Measurements from ENCODE around the gene BDKRB1. TPM values are rescaled to one million over a fixed set of nuclear protein-coding genes. Genes with fewer than 3 reads are reported as not detected.

Gene BDKRB1
- total and polyA plus RNA-seq, 10 of the 15 experiments (the other 5 are each of a cell fraction or from before 2014, with no cell fraction given), result 0.21 TPM; not detected in 9

GRCh38 chr14:96299441-96299840 lies 43.4 kb downstream of the BDKRB1 start (continued):
- TF ChIP-seq CUX1 (IDR thresholded peaks at IDR 0.05; ENCODE audit: insufficient replicate concordance, low read depth, low read length) (no peak), SUZ12 (IDR thresholded peaks at IDR 0.05; ENCODE audit: unreplicated experiment) (no peak), FOS (IDR thresholded peaks at IDR 0.05; ENCODE audit: borderline replicate concordance, extremely low read depth, insufficient read length) (no peak), SMAD1 (IDR thresholded peaks at IDR 0.05; ENCODE audit: low read depth, partially characterized antibody) (no peak), ZNF24 (IDR thresholded peaks at IDR 0.05) (no peak), EP300 (IDR thresholded peaks at IDR 0.05; ENCODE audit: borderline replicate concordance in 1 of 2, control insufficient read depth in 1 of 2, low read depth in 2 of 2, low read length in 2 of 2) (no peak), ETV6 (conservative IDR thresholded peaks at IDR 0.05 in 1 of 2, IDR thresholded peaks at IDR 0.05 in 1 of 2; ENCODE audit: borderline replicate concordance in 1 of 2, low read depth in 1 of 2) (no peak), BCL3 (IDR thresholded peaks at IDR 0.05; ENCODE audit: borderline replicate concordance, insufficient read depth, low read depth, low read length, poor library complexity, severe bottlenecking) (no peak), PML (IDR thresholded peaks at IDR 0.05; ENCODE audit: low read length) (no peak), NR2F1 (conservative IDR thresholded peaks at IDR 0.05) (no peak), ZBTB4 (CRISPR knock-in tag; IDR thresholded peaks at IDR 0.05) (no peak)
